NCI-H446 (cell line): Measurements from ENCODE around the gene ZNF367.
A peak's percentile ranks its signal among the peaks of the same experiment; 100 is the strongest.
"Not testable (repeated sequence)": the region's sequence is repeated elsewhere in the genome, so short reads cannot be mapped to it uniquely, and the experiment has no call there.

ENCODE experiments used
- DNase-seq, 2 experiments: peaks; one replicate each; lab custom pipeline; 2025; lab: John Stamatoyannopoulos, UW

Gene ZNF367

GRCh38 chr9:96400132-96400910 lies 17.8 kb downstream of the ZNF367 start:
- no peak for DNase-seq

DNA sequence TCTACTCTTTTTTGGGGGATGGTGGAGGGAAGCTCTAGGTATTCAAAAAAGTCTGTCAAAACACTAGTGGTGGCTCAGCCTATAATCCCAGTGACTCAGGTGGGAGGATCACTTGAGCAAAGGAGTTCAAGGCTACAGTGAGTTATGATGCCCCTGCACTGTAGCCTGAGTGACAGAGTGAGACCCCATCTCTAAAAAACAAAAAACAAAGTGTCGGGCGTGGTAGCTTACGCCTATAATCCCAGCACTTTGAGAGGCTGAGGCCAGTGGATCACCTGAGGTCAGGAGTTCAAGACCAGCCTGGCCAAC lies 18.9 kb downstream of the ZNF367 start:
- no peak for DNase-seq

DNA sequence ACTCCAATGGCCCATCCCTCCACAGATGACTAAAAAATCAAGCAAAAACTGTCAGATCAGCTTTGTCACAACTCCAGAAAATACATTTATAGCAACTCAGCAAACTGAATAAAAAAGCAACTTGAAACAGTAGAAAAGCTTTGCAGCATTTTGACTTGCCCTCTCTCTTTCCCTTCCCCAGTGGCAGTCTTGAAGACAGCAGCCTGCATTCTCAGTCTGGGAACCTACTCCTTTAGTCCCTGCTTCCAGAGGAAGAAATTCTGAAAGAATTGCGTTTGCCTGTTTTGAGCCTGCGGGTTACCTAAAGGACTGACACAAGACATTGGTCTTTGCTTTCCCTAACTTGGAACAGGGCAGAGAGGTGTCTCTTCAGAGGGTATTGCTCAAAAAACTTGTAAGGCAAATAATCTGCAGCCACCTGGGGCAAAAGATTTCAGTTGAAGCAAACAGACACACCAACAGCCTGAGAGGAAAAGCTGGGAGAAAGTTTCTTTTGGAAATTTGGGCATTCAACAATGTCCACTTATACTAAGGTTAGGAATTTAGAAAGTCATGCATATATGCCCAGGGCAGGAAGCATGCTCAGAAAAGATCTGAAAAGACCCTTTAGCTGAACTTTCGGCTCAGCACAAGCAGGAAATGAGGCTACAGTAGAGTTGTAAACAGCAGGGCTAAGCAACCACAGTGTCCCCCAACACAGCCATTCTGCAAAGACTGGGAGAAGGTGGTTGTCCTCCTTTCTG lies 19.4 kb downstream of the ZNF367 start:
- no peak for DNase-seq

GRCh38 chr9:96395964-96396363 lies 22.2 kb downstream of the ZNF367 start:
- no peak for DNase-seq

DNA sequence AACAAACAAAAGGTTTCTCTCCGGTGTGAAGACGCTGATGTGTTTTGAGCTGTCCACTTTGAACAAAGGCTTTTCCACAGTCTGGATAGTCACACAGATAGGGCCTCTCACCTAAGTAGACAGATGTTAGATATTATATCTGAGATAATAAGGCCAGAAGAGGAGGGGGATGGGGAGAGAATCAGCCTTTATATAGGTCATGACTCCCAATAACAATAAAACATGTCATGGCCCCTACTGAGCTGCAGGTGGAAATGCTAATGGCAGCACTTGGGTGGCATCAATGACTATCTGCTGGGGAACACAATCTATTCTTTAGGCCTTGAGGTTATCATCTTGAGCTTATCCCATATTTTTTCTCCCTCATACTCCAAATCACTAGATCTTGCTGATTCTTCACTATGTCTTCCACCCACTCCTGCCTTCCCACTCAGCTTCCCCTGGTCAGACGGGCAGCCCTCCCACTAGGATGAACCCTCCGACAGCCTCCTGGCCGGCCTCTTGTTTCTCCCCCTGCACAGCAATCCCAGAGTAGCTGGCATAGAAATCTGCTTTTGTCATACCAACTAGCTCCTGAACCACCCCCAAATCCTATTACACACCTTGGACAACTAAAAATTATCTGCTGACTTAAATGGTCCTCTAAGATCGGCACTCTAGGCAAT lies 23.2 kb downstream of the ZNF367 start:
- DNase-seq: no peak

DNA sequence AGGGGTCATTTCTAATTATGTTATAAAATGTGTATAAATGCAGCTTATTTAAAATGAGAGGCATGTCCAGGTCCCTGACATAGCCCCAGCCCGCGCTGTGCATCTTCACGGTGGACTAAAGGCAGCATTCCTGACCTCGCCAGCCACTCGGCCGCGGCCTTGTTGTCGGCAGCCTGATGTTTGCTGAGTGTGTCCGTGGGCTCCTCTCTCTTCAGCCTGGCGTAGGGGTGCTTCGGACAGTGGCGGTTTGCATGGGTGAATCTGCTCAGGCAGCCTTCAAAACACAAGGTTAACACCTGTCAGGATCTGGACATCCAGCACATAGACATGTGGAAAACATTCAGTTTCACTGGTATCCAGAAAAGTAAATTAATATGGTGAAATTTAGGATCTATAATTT lies 25.9 kb downstream of the ZNF367 start:
- DNase-seq: no peak

DNA sequence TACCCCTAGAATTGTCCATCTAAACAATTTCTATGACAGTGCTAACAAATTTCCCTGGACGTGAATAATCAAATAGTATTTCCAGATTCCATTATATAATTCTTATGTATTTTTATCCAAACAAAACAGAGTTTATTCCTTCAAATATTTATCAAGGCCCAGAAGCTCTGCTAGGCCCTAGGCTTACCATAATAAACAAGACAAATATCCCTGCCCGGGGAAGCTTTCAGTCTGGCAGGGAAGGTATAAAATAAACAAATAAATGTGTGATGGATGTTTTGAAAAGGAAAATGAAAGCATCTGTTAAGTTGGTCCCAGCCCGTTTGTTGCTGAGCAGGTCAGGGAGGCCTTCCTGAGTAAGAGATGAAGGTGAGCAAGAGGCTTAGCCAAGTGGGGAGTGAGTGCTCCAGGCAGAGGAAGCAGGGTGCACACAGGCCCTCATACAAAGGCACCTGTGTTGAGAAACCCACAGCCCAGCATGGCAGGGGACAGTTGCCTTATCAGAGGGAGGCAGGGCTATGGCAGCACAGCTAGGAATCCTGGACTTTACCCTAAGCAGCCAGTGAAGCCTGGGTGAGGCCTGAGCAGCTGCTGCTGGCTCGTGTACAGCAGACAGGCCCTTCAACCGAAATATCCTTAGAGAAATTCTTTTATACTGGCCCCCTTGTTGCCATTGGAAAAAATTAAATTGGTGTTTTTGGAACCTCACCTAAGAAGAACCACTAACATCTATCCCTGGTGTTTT lies 27.0 kb downstream of the ZNF367 start:
- DNase-seq: no peak

GRCh38 chr9:96388144-96388543 lies 30.0 kb downstream of the ZNF367 start:
- DNase-seq: no peak

GRCh38 chr9:96386157-96386556 lies 32.0 kb downstream of the ZNF367 start:
- no peak for DNase-seq

GRCh38 chr9:96383165-96383942 lies 34.8 kb downstream of the ZNF367 start, which contains the start of gene SLC35D2:
SLC35D2 (minus strand) TSS chr9:96383711; CDS start chr9:96383634, 77 bp downstream.
- no peak for DNase-seq

- DNase-seq: no peak
Measured at GRCh38 chr9:96382839-96383164, 35.4 kb downstream of the ZNF367 start.

DNA sequence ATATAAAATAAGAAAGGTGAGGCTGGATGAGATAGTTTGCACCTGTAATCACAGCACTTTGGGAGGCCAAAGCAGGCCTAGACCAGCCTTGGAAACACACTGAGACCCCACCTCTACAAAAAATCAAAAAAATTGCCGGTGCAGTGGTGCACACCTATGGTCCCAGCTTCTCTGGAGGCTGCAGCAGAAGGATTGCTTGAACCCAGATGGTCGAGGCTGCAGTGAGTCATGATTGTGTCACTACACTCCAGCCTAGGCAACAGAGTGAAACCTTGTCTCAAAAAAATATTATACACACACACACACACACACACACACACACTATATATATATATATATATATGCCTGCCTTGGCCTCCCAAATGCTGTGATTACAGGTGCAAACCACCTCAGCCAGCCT lies 36.0 kb downstream of the ZNF367 start:
- no peak for DNase-seq

- DNase-seq: no peak
Measured at GRCh38 chr9:96381696-96382095, 36.5 kb downstream of the ZNF367 start.

DNA sequence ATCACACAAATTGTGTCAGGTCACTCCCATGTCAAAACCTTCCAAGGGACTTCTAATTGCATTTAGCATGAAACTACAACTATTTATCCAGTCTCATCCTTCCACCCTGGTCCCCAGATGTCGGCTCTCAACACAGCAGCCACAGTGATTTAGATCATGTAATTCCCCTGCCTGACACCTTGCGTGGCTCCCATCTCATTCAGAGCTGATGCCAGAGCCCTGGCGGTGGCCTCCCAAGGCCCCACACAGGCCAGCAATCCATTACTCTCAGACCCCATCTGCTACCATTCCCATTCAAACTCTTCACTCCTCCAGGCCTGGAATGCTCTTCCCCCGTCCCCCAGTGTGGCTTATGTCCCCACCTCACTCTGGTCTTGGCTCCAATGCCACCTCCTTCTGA lies 37.0 kb downstream of the ZNF367 start:
- DNase-seq: no peak

- DNase-seq: no peak
Measured at GRCh38 chr9:96379461-96379860, 38.7 kb downstream of the ZNF367 start.

GRCh38 chr9:96378187-96378586 lies 40.0 kb downstream of the ZNF367 start:
- DNase-seq: no peak

DNA sequence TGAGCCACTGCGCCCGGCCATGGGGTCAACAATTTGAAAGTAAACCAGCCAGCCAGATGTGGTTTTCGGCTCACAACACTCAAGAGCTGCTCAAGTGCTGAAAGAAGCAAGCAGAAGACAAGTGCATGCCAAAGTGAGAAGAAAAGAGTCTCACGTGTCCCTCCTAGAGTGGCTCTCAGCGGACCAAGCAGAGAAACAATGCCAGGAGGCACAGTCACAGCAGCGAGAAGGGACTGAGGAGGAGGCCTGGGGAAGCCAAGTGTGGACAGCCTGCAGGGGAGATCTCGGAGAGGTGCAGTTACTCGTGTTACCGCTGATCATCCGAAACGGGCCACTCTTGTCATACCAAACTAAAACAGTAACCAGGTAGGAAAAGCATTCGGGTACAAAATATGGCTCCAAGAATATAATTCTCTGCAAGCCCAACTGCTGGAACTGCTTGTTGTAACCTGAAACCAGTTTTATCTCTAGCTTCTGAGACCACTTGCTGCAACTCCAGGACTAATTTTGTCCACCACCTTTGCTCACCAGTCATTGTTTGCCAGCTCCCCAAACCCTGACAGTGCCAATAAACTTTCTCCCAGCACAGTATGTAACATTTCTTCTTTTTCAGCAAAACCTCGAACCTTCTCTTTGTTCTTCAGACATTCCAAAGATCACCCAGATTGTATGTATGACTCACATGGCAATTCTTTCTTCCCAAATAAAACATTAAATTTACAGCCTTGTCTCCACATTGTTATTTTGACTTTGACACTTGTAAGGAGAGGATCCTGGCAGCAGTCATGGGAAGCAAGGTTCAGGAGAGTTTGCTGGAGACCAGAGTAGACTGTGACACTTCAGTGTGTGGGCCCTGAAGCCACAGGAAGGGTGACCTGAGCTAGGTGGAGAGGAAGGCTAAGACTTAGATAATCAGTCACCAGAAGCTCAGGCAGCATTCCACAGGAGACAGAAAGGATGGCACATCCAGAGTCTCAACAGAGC lies 41.0 kb downstream of the ZNF367 start:
- no peak for DNase-seq

DNA sequence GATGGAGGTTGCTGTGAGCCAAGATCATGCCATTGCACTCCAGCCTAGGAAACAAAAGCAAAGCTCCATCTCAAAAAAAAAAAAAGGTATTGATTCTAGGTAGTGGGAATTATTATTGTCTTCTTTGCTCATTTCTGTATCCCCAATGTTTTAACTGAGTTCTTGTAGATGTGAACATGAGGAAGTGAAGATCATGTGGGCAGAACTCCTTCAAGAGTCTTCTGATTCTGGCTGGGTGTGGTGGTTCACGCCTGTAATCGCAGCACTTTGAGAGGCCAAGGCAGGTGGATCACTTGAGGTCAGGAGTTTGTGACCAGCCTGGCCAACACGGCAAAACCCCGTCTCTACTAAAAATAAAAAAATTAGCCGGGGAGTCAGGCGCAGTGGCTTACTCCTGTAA lies 42.7 kb downstream of the ZNF367 start:
- not testable (repeated sequence) for DNase-seq

- DNase-seq: no peak
Measured at GRCh38 chr9:96367943-96368342, 50.2 kb downstream of the ZNF367 start.

- peak in 1 of 2 experiments; percentile 7 for DNase-seq
Measured at GRCh38 chr9:96363175-96363967, 54.8 kb downstream of the ZNF367 start.
